Measurements from ENCODE around the gene KCTD16.

- TF ChIP-seq, protein P1, sequence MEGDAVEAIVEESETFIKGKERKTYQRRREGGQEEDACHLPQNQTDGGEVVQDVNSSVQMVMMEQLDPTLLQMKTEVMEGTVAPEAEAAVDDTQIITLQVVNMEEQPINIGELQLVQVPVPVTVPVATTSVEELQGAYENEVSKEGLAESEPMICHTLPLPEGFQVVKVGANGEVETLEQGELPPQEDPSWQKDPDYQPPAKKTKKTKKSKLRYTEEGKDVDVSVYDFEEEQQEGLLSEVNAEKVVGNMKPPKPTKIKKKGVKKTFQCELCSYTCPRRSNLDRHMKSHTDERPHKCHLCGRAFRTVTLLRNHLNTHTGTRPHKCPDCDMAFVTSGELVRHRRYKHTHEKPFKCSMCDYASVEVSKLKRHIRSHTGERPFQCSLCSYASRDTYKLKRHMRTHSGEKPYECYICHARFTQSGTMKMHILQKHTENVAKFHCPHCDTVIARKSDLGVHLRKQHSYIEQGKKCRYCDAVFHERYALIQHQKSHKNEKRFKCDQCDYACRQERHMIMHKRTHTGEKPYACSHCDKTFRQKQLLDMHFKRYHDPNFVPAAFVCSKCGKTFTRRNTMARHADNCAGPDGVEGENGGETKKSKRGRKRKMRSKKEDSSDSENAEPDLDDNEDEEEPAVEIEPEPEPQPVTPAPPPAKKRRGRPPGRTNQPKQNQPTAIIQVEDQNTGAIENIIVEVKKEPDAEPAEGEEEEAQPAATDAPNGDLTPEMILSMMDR (conservative IDR thresholded peaks at IDR 0.05; ENCODE audit: low read depth in 2 of 2): no peak
- TF ChIP-seq EZH2phosphoT487 (IDR thresholded peaks at IDR 0.05; ENCODE audit: unreplicated experiment) (no peak), POLR2AphosphoS5 (IDR thresholded peaks at IDR 0.05; ENCODE audit: low read depth) (no peak), EZH2 (IDR thresholded peaks at IDR 0.05; ENCODE audit: low read depth, unreplicated experiment) (no peak), JUNB (IDR thresholded peaks at IDR 0.05; ENCODE audit: unreplicated experiment) (no peak), STAT1 (IDR thresholded peaks at IDR 0.05; ENCODE audit: unreplicated experiment) (no peak), CREB1 (CRISPR knock-in tag; IDR thresholded peaks at IDR 0.05; ENCODE audit: low read depth) (no peak), REST (IDR thresholded peaks at IDR 0.05; ENCODE audit: unreplicated experiment) (no peak), ZNF114 (CRISPR knock-in tag; IDR thresholded peaks at IDR 0.05) (no peak)
- TF ChIP-seq, protein P2, sequence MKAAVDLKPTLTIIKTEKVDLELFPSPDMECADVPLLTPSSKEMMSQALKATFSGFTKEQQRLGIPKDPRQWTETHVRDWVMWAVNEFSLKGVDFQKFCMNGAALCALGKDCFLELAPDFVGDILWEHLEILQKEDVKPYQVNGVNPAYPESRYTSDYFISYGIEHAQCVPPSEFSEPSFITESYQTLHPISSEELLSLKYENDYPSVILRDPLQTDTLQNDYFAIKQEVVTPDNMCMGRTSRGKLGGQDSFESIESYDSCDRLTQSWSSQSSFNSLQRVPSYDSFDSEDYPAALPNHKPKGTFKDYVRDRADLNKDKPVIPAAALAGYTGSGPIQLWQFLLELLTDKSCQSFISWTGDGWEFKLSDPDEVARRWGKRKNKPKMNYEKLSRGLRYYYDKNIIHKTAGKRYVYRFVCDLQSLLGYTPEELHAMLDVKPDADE (IDR thresholded peaks at IDR 0.05): no peak
These were observed 197.3 kb downstream of the KCTD16 start for GRCh38 chr5:144367991-144368390.
